NCI-H1930 (cell line): ENCODE measurements around the gene PXMP4.

Experiments used
- DNase-seq, 2 experiments: peaks; one replicate each; lab custom pipeline; 2025; lab: John Stamatoyannopoulos, UW

PXMP4 gene

DNA sequence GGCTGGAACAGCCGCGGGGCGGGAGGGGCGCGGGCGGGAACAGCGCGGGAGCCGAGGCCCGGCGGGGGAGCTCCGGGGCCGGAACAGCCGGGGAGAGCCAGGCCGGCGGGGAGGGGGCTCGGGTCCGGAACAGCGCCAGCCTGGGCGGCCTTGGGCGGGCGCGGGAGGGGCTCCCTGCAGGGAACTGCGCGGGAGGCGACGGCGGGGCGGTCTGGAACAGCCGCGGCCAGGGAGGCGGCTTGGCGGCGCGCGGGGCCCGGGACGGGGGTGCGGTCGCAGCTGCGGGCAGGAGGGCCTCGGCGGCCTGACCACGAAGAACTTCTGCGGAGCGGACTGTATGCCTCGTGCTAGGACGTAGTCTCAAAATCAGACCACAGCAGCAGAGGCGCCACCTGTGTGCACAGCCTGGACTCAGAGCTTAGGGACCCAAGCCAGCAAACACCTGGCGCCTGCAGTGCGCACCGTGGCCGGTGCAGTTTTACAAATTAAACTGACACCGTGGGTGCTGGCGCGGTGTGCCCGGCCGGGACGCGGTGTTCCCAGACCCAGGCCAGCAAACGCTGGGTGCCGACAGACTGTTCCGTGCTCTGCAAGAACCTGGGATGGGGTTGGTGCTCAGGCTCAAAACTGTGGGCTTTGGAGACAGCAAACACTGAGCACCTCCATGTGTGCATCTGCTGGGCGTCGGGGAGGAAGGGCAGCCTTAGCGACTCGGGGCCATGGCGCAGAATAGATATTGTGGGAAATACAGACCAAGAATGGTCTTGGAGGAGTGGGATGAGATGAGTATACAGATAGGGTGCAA lies 12.3 kb upstream of the PXMP4 start:
- DNase-seq, result peak in 1 of 2 experiments; percentile 83

DNA sequence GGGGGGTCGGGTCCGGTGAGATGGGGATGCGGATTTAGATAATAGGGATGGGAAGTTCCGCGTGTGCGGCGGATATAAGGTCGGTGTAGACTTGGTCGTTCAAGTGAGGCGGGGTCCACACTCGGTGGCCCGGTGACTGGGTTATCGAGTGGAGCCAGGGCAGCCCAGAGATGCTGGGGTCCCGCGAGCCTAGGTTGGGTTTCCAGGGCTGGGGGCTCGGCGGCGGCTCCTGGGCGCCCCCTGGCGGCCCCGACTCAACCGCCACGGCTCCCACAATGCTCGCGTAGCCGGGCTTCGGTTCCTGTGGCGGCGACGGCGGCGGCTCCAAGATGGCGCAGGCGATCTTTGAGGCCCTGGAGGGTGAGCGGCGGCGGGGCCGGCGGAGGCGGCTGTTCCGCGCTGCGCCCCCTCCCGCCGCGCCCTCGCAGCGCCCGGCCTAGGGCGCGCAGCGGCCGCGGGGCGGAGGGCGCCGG lies 11.6 kb upstream of the PXMP4 start, which contains the start of gene ZNF341:
Gene ZNF341 (plus strand): TSS at position 304 of the 473 bp plus-strand sequence. CDS start 26 bp downstream, at position 330.
- peak; percentile 89 to 93 for DNase-seq

DNA sequence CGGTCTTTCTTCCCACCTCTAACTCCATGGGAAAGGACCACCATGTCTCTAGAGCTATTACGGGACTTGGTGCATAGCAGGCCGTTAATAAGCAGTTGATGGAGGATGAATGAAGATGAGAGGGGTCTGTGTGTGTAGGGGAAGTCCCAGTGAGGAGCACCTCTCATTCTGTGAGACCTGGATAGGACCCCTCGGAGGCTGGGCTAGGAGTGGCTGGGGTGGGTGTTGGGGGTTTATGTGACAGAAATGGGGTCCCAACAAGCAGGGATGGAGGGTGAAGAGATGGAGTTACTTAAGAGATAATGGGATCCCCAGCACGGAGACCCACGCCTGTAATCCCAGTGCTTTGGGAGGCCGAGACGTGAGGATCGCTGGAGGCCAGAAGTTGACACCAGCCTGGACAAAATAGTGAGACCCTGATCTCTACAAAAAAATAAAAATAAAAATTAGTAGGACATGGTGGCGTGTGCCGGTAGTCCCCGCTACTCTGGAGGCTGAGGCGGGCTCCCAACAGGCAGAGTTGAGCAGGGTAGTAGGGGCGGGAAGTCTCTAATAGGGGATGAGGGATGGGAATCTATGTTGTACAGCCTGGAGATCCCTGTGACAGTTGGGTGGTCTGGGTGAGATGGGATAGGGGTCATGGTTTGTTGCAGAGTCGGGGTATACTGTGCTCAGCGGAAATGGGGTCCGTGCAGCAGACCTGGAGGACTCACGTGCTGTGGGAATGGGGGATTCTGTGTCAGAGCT lies 11.0 kb upstream of the PXMP4 start:
- no peak for DNase-seq

DNA sequence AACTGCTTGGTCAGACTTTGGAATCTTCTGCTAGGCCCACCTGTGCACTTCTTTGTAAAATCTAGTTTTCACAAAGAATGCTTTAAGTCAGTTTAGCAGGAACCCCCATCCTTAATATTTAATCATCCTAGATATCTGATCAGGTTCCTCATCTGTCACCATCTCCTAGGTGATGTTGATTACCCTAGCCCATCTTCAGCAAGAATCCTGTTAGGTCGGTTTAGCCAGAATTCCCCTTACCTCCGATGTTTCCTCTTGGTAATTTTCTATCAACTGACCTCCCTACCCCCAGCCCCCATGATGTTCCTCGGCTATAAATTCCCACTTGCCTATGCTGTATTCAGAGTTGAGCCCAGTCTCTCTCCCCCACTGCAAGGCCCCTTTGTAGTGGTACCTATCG lies 9.0 kb upstream of the PXMP4 start:
- DNase-seq, result no peak

DNA sequence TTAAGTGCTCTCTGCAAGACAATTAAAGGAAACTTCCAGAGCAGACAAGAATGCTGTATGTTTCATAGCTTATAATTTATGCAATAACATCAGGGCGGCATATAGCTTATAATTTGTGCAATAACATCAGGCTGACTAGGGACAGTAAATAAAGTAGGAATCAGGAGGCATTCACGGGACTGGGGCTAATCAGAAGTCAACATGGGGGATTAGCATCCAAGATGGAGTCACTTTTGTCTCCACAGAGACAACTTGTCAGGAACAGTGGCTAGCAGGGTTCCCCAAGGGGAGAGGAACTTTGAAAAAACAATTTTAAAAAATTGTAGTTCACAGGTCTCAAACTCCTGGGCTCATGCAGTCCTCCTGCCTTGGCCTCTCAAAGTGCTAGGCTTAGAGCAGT lies 8.4 kb upstream of the PXMP4 start:
- no peak for DNase-seq

DNA sequence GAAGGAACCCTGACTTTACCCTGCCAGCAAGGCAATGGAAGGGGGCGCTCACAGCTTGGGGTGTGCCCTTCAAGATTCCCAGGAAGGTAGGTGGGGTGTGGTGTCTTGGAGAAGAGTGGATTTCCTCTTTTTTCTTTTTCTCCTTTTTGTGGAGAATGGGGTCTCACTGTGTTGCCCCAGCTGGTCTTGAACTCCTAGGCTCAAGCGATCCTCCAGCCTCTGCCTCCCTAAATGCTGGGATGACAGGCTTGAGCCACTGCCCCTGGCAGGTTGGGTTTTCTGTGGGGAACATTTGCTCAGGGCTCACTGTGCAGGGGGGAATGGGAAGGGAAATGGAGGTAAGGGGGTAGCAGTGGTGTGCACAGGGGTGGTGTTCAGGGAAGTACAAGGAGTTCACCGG lies 7.7 kb upstream of the PXMP4 start:
- no peak for DNase-seq

DNA sequence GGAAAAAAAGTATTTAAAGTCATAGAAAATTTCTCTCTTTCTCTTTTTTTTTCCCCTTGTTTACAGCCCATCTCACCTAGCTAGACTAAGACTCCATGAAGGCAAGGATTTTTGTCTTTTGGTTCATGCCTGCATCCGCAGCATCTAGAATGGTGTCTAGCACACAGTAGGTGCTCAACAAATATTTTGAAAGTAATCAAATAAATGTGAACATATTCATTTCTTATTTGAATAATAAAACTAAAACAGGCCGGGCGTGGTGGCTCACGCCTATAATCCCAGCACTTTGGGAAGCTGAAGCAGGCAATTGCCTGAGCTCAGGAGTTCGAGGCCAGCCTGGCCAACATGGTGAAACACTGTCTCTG lies 7.0 kb upstream of the PXMP4 start:
- no peak for DNase-seq

DNA sequence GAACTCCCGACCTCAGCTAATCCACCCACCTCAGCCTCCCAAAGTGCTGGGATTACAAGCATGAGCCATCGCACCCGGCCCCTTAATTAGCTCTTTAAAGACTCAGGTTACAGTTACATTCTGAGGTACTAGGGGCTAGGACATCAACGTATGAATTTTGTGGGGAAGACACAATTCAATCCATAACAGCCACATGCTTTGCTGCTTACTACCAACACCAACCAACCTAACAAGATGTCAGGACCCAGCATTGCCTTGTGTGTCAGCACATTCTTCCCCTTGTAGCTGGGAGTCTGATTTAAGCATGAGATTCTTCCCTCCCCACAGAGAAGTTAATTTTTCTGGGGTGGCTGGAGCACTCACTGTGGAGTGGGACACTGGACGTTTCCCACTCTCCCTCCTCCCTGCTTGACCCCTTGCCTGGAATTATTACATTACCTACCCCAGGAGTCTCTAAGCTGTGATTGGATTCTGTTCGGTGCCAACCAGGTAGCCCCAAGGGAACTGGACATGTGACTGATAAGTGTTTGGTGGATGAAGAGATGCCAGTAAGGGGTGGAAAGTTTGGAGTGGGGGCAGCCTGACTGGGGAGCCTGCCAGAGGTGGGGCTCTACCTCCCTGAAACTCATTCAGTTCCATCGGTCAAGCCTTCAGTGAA lies 5.6 kb upstream of the PXMP4 start:
- no peak for DNase-seq

DNA sequence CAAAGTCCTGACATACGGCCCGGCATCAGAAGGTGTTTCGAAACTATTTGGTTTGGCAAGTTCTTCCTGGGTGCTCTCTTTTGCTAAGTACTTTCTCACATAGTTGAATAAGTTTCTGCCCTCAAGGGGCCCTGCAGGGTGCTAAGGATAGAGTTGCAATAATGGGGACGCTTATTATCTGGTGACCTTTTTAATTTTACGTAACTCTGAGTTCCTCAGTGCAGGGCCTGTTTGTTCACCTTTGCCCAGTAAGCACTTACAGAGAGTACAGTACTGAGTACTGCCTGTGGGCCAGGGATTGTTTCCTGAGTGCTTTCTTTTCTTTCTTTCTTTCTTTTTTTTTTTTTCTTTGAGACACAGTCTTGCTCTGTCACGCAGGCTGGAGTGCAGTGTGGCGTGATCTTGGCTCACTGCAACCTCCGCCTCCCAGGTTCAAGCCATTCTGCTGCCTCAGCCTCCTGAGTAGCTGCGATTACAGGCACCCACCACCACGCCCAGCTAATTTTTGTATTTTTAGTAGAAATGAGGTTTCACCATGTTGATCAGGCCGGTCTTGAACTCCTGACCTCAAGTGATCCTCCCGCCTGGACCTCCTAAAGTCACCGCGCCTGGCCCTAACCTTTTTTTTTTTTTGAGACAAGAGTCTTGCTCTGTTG lies 4.5 kb upstream of the PXMP4 start:
- DNase-seq, result no peak

DNA sequence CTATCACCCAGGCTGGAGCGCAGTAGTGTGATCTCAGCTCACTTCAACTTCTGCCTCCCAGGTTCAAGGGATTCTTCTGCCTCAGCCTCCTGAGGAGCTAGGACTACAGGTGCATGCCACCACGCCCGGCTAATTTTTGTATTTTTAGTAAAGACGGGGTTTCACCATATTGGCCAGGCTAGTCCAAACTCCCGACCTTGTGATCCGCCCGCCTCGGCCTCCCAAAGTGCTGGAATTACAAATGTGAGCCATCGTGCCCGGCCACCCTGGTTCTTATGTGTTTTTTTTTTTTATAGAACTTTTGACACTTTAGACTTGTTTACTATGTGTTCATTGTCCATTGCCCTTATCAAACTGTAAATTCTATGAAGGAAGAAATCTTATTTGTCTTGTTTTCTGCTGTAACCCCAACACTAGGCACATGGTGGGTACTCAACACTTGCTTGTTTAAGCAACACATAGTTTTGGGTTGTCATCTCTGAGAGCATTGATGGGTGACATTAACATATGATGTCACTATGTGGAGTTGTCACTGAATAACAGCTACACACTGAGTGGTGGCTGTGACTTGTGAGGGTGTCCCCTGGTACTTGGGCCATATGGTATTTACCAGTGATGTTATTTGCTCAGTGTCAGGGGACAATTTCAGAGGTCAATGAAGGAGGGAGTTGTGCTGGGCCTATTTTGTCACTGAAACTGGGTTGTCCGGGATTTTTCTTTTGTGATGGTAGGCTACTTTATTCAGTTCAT lies 1.5 kb upstream of the PXMP4 start:
- no peak for DNase-seq

GRCh38 chr20:33719277-33719988 lies 677 bp downstream of the PXMP4 start:
- DNase-seq, result no peak

- DNase-seq, result no peak
These were observed 3.6 kb downstream of the PXMP4 start for GRCh38 chr20:33716498-33716897.

- DNase-seq, result no peak
These were observed 6.2 kb downstream of the PXMP4 start for GRCh38 chr20:33713865-33714367.

DNA sequence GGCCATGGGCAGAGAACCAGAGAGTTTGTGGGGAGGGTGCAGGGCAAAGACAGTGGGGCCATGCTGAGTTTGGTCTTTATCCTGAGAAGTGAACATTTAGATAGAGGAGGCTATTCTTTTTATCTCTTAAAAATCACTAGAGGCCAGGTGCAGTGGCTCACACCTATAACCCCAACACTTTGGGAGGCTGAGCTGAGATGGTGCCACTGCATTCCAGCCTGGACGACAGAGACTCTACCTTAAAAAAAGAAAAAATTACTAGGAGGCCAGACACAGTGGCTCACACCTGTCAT lies 8.7 kb downstream of the PXMP4 start:
- no peak for DNase-seq

DNA sequence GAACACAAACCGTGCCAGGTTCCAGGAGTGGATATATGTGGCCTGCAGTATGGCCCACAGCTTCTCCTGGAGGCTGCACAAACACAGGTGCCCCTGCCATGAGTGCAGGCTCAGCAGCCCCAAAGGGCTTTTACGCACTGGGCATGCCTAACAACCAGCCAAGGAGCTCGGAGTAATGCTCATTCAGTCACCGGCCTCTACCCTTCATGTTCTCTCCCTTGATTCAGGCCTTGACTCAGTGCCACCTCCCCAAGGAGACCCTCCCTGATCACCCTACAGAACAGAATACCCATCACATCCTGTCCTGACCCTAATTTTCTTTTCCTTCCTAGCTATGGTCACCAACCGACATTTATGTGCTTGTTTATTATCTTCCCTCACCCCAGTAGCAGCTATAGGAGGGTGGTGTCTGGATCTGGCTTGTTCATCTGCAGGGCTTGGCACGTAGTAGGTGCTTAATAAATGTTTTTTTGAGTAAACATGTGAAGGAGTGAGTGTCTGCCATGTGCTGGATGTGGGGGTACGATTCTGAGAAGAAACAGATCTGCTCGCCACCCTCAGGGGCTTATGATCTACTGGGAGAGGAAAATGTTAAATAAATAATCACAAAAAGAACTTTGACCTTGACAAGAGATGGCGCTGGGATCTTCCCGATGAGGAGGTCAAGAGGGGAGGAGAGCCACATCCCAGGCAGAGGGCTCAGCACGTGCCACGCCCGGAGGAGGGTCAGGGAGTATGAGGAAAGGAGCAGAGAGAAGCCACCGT lies 9.2 kb downstream of the PXMP4 start:
- no peak for DNase-seq

DNA sequence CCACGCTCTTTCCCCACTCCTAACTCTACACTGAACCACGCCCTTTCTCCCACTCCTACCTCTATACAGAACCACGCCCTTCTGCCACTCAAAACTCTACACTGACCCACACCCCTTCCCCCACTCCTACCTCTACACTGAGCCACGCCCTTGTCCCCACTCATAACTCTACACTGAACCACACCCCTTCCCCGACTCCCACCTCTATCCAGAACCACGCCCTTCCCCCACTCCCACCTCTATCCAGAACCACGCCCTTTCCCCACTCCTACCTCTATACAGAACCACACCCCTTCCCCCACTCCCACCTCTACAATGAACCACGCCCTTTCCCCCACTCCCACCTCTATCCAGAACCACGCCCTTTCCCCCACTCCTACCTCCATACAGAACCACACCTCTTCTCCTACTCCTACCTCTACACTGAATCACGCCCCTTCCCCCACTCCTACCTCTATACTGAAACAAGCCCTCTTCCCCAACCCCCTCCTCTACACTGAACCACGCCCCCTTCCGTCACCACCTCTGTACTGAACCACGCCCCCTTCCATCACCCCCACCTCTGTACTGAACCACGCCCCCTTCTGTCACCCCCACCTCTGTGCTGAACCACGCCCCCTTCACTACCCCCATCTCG lies 10.1 kb downstream of the PXMP4 start:
- no peak for DNase-seq

- DNase-seq, result no peak
These were observed 10.7 kb downstream of the PXMP4 start for GRCh38 chr20:33709398-33709797.

DNA sequence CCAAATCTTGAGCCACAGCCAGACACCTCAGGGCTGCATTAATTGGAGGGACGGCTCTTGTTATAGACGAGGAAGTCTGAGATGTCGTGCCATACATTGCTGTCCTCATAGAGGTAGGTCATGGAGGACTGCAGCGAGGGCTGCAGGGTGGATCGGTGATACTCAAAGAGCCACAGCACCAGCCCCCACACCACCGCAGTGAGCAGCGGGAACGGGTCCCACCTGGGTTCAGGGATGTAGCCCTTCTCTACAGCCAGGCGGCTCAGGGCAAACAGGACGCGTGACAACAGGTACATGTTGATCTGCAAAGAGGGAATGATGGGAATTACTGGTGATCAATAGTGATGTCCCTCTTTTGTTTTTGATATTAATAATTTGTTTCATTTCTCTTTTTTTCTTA lies 12.4 kb downstream of the PXMP4 start:
- DNase-seq, result no peak

GRCh38 chr20:33704197-33704924 lies 15.7 kb downstream of the PXMP4 start:
- DNase-seq, result no peak
